Measurements from ENCODE around the gene MOGAT1.
"Not testable (repeated sequence)": the region's sequence is repeated elsewhere in the genome, so short reads cannot be mapped to it uniquely, and the experiment has no call there.

The MOGAT1 gene

DNA sequence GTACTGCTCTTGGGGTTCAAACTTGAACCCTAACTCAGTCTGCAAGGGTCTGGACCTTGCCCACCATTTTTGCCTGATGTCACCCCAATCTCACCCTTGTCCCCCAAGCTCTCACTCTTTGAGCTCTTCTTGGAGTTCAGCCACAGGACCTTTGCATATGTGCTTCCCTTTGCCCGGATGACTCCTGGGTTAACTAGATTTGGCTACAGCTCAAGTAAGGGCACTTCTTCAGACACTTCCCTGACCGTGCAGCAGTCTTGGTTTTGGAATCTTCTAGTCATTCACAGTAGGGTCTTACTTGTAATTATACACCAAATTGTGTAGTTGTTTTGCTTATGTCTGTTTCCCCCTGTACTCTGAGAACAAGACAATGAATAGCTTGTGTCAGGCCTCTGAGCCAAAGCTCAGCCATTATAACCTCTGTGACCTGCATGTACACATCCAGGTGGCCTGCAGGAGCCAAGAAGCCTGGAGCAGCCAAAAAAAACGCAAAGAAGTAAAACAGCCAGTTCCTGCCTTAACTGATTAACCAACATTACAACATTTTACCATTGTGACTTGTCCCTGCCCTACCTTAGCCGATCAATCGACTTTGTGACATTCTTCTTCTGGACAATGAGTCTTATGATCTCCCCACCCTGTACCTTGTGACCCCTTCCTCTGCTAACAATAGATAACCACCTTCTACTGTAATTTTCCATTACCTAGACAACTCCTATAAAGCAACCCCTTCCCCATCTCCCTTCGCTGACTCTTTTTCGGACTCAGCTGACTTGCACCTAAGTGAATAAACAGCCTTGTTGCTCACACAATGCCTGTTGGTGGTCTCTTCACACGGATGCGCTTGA, 1.0 kb upstream of the MOGAT1 start:
- DNase-seq (ENCODE audit: low read depth), result no peak

DNA sequence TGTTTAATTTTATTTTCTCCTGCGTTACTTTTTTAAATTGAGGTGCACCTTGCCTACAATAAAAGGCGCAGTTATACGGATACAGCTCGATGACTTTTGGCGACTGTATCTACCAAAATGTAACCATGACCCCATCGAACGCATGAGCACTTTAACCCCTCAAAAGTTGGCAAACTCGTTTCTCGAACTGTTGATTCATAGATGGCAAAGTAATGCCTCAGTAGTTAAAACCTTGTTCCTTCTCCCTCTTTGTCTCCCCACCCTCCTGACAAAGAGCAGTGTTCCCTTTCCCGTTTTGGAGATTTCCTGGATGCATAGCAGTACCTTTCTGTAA, 577 bp downstream of the MOGAT1 start:
- no peak for DNase-seq (ENCODE audit: low read depth)

DNA sequence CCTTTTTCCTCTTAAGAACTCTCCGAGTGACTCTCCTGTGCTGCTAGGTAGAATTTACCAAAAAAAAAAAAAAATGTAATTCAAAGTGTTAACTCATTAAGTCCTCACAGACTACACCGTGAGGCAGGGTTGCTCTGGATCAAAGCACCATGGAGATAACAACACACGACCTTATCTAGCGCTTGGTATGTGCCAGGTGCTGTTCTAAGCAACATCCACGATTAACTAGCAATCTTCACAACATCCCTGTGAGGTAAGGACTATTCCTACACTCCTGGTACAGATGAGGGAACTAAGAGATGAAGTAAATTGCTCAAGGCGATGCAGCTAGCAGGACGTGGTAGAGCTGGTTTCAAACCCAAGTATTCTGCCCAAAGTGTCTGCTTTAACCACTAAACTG, 1.8 kb downstream of the MOGAT1 start:
- no peak for DNase-seq (ENCODE audit: low read depth)

DNA sequence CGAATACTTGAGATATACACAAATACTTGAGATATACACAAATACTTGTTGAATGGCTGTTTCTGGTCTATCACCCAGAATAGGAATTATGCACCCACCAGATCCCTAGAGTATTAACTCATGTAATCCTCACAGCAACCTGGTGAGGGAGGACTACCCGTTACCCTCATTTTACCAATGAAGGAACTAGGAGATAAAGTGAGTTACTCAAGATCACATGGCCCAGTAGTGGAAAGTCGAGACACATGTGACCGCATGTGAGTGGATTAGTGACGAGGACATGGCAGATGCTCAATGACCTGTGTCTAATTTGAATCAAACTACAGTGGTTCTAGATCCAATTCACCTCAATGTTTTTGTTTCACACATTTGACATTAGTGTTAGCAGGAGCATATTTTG, 2.4 kb downstream of the MOGAT1 start:
- no peak for DNase-seq (ENCODE audit: low read depth)

DNA sequence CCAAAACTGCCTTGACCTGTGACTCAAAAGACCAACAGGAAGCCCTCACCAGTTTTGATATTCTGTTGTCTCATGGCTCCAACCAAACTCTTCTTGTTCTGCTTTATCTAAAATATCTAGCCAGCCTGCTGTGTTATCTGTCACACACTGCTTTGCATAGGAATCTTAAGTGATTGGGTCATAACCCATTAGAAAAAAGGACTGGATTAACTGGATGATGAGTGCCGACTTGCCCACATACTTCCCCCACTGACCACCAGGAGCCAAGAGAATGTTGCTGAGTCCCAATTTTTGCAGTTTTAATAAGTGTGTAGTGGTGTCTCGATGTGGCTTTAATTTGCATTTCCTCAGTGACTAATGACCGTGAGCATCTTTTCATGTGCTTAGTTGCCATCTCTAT, 6.5 kb downstream of the MOGAT1 start:
- no peak for DNase-seq (ENCODE audit: low read depth)

DNA sequence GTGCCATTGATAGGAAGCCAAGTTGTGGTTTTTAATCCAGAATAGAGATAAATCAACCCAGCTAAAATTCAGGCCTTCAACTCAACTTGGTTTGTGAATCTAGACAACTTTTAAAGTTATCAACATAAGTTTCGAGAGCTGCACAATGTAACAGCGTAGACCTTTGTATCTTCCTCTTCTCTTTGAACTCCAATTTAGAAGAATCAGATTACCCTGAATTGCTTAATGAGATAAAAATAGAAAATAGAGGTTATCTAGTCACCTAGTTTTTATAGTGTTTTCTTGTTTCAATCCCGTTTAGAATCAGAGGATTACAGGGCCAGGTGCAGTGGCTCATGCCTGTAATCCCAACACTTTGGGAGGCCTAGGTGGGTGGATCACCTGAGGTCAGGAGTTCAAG, 12.3 kb downstream of the MOGAT1 start:
- DNase-seq (ENCODE audit: low read depth), result no peak

DNA sequence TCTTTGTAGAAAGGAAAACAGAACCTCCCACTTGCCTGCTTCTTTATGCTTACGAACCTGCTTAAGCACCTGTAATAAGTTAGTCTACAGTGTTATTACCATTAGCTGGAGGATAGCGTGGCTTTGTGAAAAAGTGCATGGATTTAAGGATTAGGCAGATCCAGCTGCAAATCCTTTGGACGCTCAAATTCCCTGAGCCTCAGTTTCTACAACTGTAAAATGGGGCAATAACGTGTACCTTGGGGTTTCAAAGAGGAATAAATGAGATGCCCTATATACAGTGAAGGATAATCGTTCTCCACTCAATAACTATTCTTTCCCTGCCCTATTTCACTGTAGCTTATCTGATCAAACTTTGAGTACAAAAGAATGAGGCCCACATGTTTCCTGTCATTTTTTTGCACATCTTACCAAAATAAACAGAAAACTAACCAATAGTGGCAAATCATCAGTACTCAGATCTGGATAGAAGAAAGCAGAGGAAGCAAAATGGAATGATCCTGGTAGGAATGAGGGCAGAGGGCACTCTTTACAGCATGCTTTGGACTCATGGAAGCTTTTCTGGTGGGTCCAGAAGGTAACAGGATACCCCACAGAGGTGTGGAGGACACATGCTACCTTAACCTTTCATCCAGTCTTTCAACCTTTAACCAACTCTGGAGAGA, 14.8 kb downstream of the MOGAT1 start:
- DNase-seq (ENCODE audit: low read depth), result no peak

DNA sequence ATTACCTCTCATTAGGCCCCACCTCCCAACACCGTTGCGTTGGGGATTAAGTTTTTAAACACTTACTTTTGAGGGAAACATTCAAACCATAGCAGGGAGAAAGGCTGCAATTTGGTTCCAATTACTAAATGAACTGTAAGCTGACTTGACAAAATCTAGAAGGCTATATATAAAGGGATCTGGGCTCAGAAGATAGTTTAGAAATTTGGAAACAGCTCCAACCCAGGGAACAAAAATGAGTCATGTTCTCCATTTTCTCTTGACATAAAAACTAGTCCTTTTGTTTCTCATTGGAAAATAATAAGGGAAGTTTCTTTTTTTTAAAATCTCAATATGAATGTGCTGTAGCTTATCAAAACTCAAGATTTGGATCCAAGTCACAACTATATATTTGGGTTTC, 17.5 kb downstream of the MOGAT1 start:
- no peak for DNase-seq (ENCODE audit: low read depth)

DNA sequence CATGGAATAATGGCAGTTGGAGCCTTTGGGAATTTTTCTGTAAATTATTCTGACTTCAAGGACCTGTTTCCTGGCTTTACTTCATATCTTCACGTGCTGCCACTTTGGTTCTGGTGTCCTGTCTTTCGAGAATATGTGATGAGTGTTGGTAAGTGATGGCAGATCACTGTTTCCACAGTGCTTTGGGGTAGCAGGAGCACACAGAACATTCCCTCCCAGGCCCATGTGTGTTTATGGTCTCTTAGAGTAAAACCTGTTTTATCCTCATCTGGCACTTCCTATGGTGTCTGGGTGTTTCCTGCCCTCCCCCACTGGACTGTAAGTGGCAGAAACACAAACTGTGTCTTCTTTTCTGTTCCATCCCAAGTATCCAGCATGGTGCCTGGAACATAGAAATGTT, 17.9 kb downstream of the MOGAT1 start:
- no peak for DNase-seq (ENCODE audit: low read depth)

DNA sequence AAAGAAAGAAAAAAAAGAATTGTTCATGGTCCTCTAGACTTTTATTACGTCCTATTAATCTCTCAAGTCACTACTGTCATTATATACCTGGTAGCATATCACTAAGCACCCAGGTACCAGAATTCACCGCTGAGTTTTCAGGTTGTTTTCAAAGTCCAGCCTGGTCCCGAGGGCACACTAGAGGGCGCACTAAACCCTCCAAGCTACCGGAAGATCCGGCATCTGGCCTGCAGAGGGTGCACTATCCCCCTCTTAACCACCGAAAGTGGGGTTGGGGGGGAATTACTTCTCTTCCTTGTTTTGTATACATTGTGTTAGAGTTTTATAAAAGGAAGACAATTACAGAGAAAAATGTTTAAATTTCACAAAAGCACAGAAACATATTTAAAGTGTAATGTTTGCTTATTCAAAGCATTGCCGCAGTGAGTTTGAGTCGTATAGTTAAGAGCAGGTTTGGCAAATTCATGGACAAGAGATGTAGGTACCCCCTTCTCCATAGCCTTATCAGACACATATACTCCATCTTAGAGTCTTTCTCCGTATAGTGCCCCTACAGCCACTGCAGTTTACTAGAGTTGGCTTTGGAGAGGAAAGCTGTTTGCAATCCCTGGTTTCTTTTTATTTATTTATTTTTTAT, 19.2 kb downstream of the MOGAT1 start:
- peak; percentile 40 for DNase-seq (ENCODE audit: low read depth)

DNA sequence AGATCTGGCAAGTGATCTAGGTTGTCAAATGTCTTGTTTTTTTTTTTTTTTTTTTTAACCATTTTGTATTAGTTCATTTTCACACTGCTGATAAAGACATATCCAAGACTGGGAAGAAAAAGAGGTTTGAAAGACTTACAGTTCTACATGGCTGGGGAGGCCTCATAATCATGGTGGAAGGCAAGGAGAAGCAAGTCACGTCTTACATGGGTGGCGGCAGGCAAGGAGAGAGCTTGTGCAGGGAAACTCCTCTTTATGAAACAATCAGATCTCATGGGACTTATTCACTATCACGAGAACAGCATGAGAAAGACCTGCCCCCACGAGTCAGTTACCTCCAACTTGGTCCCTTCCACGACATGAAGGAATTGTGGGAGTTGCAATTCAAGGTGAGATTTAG, 22.0 kb downstream of the MOGAT1 start:
- not testable (repeated sequence) for DNase-seq (ENCODE audit: low read depth)

DNA sequence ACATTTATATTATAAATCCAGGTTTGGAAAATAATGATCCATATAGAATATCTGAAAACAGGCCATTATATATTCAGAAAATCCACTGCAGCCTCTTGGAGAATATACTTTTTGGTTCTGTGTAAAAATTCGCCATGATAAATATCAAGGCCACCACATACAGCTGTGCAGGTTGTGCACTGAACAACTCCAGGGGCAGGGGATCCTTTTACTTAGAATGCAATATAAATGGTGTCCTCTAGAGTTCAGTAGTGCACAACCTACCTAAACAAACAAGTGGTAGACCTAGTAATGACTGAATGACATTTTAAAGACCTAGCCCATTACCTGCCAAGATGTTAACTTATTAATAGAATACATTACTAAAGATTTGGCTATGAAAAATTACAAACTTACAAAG, 22.4 kb downstream of the MOGAT1 start:
- no peak for DNase-seq (ENCODE audit: low read depth)

DNA sequence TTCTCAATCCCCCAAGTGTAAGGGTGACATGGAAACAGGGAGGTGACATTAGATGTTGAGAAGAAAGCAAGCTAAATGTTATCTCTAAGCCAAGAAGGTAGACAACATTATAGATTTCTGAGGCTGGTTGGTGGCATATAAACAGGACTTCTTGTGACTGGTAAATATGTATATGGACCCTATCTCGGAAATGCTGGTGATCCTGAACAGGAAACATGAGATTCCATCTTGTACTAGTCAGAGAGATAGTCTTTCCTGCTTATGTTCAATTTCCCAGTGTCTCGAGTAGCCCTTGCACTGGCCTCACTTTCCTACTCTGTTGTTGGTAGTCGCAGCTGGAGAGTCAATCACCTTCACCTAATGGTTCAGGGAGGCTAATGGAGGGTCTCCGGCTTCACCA, 26.8 kb downstream of the MOGAT1 start:
- no peak for DNase-seq (ENCODE audit: low read depth)

DNA sequence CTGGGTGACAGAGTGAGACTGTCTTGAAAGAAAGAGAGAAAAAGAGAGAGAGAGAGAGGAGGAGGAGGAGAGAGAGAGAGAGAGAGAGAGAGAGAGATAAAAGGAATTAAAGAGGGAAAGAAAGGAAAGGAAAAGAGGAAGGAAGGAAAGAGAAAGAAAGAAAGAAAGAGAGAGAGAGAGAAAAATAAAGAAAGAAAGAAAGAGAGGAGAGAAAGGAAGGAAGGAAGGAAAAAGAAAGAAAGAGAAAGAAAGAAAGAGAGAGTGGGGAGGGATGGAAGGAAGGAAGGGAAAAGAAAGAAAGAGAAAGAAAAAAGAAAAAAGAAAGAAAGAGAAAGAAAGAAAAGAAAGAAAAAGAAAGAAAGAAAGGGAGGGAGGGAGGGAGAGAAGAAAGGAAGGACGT, 29.8 kb downstream of the MOGAT1 start:
- DNase-seq (ENCODE audit: low read depth), result no peak

DNA sequence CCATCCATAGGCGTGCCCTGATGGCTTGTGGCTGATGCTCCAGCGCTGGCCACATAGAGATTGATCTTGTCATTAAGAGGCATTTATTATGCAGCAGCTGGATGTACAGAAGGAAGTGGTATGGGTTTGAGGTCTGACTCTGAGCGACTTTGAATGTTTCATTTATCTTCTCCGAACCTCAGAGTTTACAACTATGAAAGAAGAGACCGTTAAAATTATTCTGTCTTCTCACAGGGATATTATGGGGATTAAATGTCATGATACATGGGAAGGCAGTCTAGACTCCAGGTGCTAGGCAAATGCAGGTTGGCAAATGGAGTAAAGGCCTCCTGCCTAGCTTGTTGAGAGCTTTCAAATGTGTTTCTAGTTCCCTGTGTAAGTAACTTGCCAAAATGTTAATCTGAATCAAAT, 30.3 kb downstream of the MOGAT1 start:
- no peak for DNase-seq (ENCODE audit: low read depth)

DNA sequence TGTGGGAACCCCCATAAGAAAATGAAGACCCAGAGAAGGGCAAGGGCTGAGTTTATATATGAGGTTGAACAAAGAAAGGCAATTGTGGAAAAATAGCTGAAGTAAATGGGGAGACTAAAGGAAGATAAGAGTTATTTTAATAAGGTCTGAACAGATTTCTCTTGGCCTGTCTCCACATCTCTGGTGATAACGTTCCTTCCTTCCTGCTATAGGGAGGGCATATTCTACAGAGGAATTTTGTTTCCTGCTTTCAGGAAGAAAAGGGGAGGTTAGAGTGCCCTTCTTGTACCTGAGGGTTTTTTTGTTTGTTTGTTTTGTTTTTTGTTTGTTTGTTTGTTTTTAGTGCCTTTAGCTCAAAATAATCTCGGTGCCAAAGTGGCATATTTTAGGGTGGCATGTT, 31.6 kb downstream of the MOGAT1 start:
- DNase-seq (ENCODE audit: low read depth), result no peak

DNA sequence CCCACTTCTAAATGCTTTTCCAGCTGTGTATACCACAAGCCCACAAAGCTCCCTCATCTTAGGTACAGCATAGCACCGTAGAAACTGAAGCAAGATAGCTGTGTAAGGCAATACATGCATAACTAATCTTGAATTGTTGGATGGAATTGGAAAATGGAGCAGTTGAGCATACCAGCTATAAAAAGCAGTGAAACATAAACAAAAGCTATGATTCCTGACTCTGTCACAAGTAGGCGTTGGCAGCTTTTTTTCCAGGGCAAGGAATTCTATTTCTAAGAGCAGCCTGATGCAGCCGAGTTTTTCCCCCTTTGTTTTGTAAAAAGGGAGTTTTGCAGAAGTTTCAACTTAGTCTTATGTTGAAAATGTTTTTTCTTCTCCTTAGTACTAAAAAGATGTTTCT, 32.4 kb downstream of the MOGAT1 start:
- DNase-seq (ENCODE audit: low read depth), result no peak

DNA sequence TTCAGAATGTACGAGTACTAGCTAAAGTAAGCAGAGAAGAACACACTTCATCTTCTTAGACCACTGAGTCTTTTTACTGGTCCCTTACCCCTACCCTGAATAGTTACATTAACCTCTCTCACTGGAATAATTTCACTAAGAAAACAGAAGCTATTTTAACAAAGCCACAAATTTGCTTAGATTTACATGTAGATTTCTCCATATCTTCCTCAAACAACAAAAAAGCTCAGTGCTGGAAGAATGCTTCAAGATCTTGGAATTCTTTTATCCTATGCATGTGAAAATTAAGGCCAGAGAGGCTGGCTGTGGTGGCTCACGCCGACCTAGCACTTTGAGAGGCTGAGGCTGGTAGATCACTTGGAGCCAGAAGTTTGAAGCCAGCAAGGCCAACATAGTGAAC, 35.2 kb downstream of the MOGAT1 start:
- DNase-seq (ENCODE audit: low read depth), result no peak

DNA sequence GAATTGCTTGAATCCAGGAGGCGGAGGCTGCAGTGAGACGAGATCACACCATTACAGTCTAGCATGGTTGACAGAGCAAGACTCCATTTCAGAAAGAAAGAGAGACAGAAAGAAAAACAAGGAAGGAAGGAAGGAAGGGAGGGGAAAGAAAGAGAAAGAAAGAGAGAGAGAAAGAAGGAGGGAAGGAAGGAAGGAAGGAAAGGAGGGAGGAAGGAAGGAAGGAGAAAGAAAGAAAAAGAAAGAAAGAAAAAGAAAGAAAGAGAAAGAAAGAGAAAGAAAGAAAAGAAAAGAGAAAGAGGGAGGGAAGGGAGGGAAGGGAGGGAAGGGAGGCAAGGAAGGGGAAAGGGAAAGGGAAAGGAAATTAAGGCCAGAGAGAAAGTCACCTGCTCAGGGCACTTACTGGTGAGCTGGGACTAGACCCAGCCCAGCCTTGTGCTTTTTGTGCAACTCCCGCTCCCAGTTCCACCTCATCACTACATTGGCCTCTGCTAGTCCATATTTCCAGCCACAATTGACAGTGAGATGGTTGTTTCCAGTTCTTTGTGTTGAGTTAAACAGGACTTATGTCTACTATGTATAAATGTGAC, 35.7 kb downstream of the MOGAT1 start:
- DNase-seq (ENCODE audit: low read depth), result no peak

DNA sequence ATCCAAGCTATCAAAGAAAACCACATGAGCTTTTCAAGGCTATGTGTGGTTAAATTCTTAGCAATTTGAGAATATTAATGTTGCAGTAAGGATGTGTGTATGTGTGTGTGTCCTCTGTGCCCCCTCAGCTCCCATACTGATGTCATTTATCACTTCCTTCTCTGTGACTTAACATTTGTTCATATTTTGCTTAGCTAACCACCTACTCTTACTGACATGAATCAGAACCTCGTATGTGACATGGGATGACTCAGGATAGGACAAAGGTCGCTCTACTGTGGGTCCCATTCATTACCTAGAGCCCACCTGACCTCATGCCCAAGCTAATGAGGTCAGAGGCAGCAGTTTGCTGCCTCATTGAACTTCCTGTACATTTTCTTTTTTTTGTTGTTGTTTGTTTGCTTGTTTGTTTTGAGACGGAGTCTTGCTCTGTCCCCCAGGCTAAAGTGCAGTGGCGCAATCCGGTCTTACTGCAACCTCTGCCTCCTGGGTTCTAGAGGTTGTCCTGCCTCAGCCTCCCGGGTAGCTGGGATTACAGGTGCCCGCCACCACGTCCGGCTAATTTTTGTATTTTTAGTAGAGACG, 36.3 kb downstream of the MOGAT1 start:
- peak; percentile 67 for DNase-seq (ENCODE audit: low read depth)

DNA sequence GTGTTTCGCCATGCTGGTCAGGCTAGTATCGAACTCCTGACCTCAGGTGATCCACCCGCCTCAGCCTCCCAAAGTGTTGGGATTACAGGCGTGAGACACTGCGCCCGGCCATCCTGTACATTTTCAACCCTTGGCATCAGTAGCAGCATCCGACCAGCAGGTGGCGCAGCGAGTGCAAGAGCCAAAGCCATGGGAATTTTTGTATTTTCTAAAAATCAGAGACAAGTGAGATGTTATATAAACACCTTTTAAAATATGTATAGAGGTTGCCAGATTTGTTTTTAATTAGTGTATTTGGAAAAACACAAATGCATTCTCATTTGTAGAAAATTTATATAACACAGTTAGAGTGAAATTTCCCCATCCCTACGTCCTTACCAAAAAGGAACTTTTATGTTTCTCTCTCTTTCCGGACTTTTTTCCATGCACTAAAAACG, 36.8 kb downstream of the MOGAT1 start:
- peak; percentile 61 for DNase-seq (ENCODE audit: low read depth)

DNA sequence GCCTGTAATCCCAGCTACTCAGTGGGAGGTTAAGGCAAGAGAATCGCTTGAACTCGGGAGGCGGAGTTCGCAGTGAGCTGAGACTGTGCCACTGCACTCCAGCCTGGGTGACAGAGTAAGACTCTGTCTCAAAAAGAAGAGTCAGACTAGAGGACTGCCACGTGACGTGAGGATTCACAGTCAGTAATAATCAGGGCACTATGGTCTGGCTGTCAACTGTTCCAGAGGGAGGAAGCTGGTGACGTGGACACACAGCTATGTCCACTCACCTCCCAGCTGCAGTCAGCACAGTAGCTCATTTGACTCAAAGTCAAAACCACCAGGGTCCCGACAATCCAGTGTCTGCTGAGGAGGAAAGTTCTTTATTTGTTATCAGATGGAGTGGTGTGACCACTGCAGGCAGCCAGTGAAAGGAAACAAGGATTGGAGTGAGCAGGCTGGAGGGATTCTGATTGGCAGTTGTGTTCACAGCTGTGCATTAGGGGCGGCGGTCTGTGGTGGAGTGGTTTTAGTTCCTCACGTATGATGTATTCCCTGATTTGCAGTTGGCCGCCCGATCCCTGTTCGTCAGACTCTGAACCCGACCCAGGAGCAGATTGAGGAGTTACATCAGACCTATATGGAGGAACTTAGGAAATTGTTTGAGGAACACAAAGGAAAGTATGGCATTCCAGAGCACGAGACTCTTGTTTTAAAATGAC, 37.9 kb downstream of the MOGAT1 start:
- peak; percentile 99 for DNase-seq (ENCODE audit: low read depth)
